Parathyroid adenoma (tissue), 2 donors: Measurements from ENCODE around the gene SPRN.

Experiments used
- H2AFZ ChIP-seq: fragments of 300-600 bp; sonication (generic); one replicate; pipeline ENCODE4 v1.7.0; 2017; ENCODE audit warnings: antibody characterized with exemption, mild to moderate bottlenecking
- H3K27ac ChIP-seq: fragments of 300-600 bp; sonication (generic); one replicate; pipeline ENCODE4 v1.7.0; 2017
- H3K27me3 ChIP-seq: fragments of 300-600 bp; sonication (generic); one replicate; pipeline ENCODE4 v1.7.0; 2017; ENCODE audit warnings: low read length; ENCODE audit not compliant: control insufficient read depth, insufficient read depth
- H3K36me3 ChIP-seq: fragments of 300-600 bp; sonication (generic); one replicate; pipeline ENCODE4 v1.7.0; 2017; ENCODE audit warnings: low read length; ENCODE audit not compliant: control insufficient read depth, insufficient read depth
- H3K4me1 ChIP-seq: fragments of 300-600 bp; sonication (generic); one replicate; pipeline ENCODE4 v1.7.0; 2017; ENCODE audit warnings: control low read depth
- H3K4me2 ChIP-seq: fragments of 300-600 bp; sonication (generic); one replicate; pipeline ENCODE4 v1.7.0; 2017; ENCODE audit warnings: low read length
- H3K4me3 ChIP-seq: fragments of 300-600 bp; sonication (generic); one replicate; pipeline ENCODE4 v1.7.0; 2017; ENCODE audit warnings: low read depth, low read length
- H3K79me2 ChIP-seq: fragments of 300-600 bp; sonication (generic); one replicate; pipeline ENCODE4 v1.7.0; 2017; ENCODE audit warnings: control low read depth
- H3K9ac ChIP-seq: fragments of 300-600 bp; sonication (generic); one replicate; pipeline ENCODE4 v1.7.0; 2017; ENCODE audit warnings: mild to moderate bottlenecking
- H3K9me3 ChIP-seq: fragments of 300-600 bp; sonication (generic); one replicate; pipeline ENCODE4 v1.7.0; 2017; ENCODE audit warnings: low read length; ENCODE audit not compliant: control insufficient read depth
- CTCF ChIP-seq: fragments of 300-600 bp; sonication (generic); IDR thresholded peaks from one replicate; pipeline ENCODE4 v1.7.0; 2017; ENCODE audit warnings: antibody characterized with exemption, mild to moderate bottlenecking
- donor health status: primary hyperparathyroidism.

The SPRN gene

GRCh38 chr10:133385214-133385613, 39.2 kb downstream of the SPRN start:
- Histone ChIP-seq H2AFZ (no peak overlapping the region), H3K9ac (no peak overlapping the region), H3K27ac (no peak overlapping the region), H3K4me3 (no peak overlapping the region), H3K79me2 (no peaks in the 10 kb centered on the region), H3K36me3 (no peaks in the 10 kb centered on the region), H3K4me1 (no peaks in the 10 kb centered on the region), H3K4me2 (no peak overlapping the region), H3K9me3 (no peaks in the 10 kb centered on the region), H3K27me3 (no peaks in the 10 kb centered on the region)
- TF ChIP-seq CTCF: no peak

GRCh38 chr10:133384071-133384470, 40.4 kb downstream of the SPRN start:
- no peak overlapping the region for H3K9ac ChIP-seq
- no peaks in the 10 kb centered on the region for H3K27me3 ChIP-seq
- H3K4me2 ChIP-seq: no peak overlapping the region
- no peaks in the 10 kb centered on the region for H3K9me3 ChIP-seq
- H3K4me3 ChIP-seq: no peak overlapping the region
- TF ChIP-seq CTCF: no peak
- H2AFZ ChIP-seq: no peak overlapping the region
- H3K36me3 ChIP-seq: no peaks in the 10 kb centered on the region
- H3K79me2 ChIP-seq: no peaks in the 10 kb centered on the region
- no peak overlapping the region for H3K27ac ChIP-seq
- H3K4me1 ChIP-seq: no peaks in the 10 kb centered on the region

GRCh38 chr10:133383551-133383950, 40.9 kb downstream of the SPRN start:
- Histone ChIP-seq H2AFZ (no peak overlapping the region), H3K36me3 (no peaks in the 10 kb centered on the region), H3K79me2 (no peaks in the 10 kb centered on the region), H3K27ac (no peak overlapping the region), H3K9me3 (no peaks in the 10 kb centered on the region), H3K4me1 (no peaks in the 10 kb centered on the region), H3K27me3 (no peaks in the 10 kb centered on the region), H3K4me2 (no peak overlapping the region), H3K9ac (no peak overlapping the region), H3K4me3 (no peak overlapping the region)
- no peak for TF ChIP-seq CTCF

GRCh38 chr10:133381036-133381435, 43.4 kb downstream of the SPRN start:
- no peak overlapping the region for H3K4me2 ChIP-seq
- H3K27me3 ChIP-seq: no peaks in the 10 kb centered on the region
- no peak overlapping the region for H3K4me3 ChIP-seq
- no peak for TF ChIP-seq CTCF
- H3K27ac ChIP-seq: no peak overlapping the region
- no peaks in the 10 kb centered on the region for H3K36me3 ChIP-seq
- H3K79me2 ChIP-seq: no peaks in the 10 kb centered on the region
- no peaks in the 10 kb centered on the region for H3K9me3 ChIP-seq
- no peaks in the 10 kb centered on the region for H3K4me1 ChIP-seq
- H2AFZ ChIP-seq: no peak overlapping the region
- H3K9ac ChIP-seq: no peak overlapping the region

- H3K9me3 ChIP-seq: no peaks in the 10 kb centered on the region
- H3K36me3 ChIP-seq: no peaks in the 10 kb centered on the region
- no peak for TF ChIP-seq CTCF
- no peak overlapping the region for H3K9ac ChIP-seq
- peak overlapping the region; percentile 57 for H3K4me3 ChIP-seq
- H3K79me2 ChIP-seq: no peaks in the 10 kb centered on the region
- H3K27me3 ChIP-seq: no peaks in the 10 kb centered on the region
- H3K27ac ChIP-seq: no peak overlapping the region
- H3K4me2 ChIP-seq: peak overlapping the region; percentile 81
- peak overlapping the region; percentile 72 for H2AFZ ChIP-seq
- H3K4me1 ChIP-seq: no peaks in the 10 kb centered on the region
These were observed 44.4 kb downstream of the SPRN start for GRCh38 chr10:133379801-133380666.
